Activated gamma-delta T cell treated with anti-CD3 and anti-CD28 coated beads, Interleukin-2, amount 50 U/mL, for 16 hours (primary cell): Measurements from ENCODE around the gene RPGRIP1.
A peak's percentile ranks its signal among the peaks of the same experiment; 100 is the strongest.
"Not testable (repeated sequence)": the region's sequence is repeated elsewhere in the genome, so short reads cannot be mapped to it uniquely, and the experiment has no call there.

Experiments
- DNase-seq: peaks from one replicate; pipeline ENCODE4 v3.0.0-alpha.2; 2020; ENCODE audit warnings: low read depth

The RPGRIP1 gene

DNA sequence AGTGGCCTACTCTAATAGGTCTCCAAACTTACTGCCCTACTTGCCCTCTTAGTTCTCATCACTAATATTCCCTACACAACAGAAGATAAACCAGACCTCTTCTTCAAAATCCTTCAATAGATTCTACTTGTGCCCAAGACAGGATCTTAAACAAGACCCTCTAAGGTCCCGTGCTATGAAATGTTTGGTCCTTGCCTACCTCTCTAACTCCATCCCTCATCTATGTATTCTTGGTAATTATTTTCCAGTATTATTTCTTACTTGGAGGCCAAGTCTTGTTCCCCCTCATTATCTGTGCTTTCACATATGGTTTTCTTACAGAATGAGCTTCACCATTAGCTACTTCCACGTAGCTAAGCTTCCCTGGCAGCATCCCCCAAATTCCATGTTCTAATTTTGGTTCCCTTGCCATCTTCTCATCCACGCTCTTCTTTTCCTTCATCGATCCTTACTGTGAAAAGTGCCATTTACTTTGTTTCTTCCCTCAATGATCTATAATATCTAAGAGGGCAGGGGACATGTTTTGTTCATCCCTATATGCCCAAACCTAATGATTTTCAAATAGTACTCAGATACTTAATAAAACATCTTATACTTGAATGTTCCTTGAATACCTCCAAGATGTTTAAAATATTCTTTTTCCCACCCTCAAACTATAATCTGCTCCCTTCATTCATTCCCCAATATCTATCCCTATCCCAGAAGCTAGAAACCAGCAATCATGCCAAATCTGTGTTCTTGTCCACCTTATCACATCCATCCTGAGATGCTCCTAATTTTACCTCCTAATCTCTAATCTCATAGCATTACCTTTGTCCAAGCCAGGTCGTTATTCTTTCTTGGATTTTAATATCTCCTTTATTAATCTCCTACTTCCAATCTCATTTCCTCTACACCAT, 20.7 kb upstream of the RPGRIP1 start:
- no peak for DNase-seq

DNA sequence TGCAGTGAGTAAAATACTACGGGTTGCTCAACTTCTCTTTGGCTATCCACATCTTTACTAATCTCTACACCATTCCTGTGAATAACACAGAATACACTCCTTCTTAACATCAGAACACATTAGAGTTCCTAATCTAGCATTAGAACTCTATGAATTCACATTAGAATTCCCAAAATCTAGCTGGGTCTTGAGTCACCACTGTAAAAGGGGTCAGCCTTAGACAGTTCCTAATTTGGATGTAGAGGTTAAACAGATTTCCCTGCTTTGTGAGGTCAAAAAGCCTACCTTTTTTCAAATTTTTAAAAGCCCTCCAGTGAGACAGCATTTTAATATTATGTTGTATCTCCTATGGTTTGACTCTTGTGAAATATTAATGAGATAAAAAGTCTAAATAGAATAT, 18.1 kb upstream of the RPGRIP1 start:
- no peak for DNase-seq

DNA sequence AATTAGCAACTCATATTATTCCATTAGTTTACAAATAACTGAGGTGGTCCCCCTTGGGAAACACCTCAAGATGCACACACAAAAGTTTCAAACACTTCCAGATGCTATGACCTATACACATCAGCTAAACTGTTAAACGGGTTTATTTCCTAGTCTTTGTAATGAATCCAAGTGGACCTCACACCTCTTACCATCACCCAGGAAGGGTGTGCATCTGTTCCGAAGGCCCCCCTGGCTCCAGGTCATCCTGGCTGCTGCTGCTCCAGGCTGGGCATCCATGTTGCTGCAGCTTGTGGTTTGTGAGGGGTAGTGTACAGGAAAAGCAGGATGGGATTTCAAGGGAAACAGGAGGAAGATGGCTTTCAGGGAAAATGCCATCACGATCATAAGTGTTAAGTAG, 17.5 kb upstream of the RPGRIP1 start:
- DNase-seq = no peak

DNA sequence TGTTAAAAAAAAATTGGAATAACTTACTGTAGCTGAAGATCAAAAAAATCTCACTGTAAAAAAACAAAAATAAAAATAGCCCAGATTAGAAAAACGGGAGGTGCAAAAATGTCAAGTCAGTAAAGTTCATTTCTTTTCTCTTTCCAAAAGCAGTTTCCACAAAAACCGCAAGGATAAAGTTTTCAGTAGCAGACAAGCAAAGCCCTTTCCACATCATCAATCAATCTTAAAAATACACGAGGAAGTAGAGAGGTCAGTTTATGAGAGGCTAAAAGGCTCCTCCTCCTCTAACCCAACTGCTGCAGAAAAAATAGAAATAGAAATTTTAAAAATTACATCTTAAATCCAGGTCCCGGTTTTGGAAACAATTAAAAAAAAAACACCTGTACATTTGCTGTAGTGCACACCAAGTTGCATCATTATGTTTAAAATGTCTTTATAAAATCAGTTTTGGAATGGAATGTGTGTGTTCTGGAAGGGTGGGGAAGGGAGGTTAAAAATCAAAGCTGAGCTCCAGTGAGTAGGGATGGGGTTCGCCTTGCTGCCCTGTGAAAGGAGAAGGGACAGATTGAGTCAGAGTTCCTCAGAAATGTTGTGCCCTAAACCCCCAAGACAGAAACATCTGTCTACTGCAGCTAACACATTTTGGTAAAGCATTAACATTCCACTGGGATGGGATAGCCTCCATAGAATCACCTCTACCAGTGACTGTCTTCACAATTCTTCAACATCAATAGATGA, 16.4 kb upstream of the RPGRIP1 start:
- no peak for DNase-seq

DNA sequence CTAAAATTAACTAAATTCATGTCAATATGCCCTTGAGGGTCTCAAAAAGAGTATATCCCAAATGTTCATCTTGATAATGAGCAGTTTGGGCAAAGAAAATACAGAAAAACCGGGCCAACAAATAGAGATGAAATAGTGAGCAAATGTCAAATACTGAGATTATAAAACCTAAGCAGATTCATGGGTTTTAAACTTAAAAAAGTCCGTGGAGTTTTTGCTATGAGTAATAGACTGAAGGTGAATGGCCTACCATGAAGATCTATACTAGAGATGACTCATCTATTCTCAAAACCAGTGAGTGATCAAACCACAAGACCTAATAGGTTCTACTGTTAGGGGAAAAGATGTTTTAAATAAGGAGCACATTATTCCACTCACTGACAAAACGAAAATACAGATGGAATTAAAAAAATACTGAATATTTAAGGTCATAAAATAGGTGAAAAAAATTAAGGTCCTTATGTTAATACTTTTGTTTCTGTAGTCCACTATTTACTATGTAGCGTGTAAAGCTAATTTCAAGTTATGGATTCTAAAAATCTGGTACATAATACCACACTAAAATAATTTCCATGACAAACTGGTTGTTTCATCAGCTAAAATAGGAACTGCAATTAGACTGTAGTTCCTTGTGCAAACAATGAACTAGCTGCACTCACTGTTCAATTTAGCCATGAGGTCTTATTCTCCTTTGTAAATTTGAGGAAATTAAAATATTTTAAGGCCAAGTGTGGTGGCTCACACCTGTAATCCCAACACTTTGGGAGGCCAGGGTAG, 15.7 kb upstream of the RPGRIP1 start:
- no peak for DNase-seq

DNA sequence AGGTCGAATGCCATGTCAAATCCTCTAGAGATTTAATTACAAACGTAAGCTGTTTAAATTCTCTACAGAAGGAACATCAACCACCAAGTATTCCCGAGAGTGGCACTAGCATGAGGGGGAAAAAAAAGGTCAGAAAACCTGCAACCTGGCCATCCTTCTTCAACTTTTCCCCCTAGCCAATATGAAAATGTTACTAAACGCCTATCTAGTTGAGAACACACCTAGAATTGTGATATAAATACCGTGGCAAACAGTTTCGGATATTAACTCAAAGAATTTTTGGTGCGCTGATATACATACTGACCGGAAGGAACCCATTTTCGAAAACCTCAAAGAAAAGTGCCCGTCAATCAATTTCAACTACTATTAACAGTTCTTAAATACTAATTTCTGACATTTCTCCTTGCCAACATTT, 12.4 kb upstream of the RPGRIP1 start:
- DNase-seq = no peak

DNA sequence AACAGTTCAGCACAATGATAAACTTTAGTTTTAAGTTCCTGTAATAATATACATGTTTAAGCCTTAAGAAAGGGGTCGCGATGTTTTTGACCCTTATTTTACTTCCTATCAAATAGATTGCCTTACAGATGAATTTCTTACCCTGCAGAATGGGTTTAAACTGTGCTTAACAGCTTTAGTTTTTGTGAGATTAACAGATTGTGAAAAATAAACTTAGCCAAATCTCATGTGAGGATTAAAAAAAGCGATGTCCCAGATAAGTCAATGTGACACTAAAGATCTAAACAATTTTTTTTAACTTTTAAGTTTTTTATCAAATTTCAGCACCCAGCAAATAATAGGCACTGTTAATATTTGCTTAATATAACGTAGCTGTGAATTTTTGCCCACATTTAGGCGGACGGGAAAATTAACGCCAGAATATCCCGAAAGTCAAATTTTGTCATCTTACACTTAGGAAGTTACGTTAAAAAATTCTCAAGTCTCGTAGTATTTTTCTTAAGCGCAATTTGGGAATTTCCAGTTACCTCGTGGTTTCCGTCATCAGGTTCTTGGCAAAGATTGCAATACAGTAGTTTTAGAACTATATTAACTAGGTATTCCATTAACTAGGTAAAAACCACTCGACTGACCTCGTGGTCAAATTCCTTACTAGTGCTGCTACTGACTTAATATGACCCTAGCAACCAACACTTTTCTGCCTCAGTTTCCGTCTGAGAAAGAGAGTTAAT, 11.8 kb upstream of the RPGRIP1 start:
- no peak for DNase-seq

DNA sequence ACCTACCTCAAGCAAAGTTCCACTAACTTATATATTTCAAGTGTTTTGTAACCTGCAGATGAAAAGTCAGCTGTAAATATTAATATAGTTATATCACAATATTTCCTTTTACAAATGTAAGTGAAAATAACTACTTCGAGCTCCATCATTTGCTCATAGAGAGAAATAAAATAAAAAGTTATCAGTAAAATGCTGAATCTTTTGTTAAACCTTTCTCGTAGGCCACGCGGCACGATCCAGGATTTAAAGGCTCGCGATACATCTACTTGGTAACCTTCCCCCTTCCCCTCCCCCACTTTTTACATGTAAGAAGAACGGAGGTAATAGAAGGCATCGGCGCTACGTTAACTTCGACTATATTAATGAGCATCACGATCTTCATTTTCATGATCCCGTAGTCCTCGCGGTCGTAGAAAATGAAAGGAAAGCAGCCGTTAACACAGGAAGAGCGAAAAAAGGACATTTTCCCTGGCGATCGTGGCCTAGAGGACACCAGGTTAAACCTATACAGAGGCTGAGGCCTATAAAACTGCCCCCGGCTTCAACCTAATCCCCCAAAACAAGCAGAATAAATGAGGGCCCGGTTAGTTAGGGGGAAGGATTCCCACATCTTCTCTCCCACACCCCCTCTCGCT, 11.1 kb upstream of the RPGRIP1 start:
- no peak for DNase-seq

DNA sequence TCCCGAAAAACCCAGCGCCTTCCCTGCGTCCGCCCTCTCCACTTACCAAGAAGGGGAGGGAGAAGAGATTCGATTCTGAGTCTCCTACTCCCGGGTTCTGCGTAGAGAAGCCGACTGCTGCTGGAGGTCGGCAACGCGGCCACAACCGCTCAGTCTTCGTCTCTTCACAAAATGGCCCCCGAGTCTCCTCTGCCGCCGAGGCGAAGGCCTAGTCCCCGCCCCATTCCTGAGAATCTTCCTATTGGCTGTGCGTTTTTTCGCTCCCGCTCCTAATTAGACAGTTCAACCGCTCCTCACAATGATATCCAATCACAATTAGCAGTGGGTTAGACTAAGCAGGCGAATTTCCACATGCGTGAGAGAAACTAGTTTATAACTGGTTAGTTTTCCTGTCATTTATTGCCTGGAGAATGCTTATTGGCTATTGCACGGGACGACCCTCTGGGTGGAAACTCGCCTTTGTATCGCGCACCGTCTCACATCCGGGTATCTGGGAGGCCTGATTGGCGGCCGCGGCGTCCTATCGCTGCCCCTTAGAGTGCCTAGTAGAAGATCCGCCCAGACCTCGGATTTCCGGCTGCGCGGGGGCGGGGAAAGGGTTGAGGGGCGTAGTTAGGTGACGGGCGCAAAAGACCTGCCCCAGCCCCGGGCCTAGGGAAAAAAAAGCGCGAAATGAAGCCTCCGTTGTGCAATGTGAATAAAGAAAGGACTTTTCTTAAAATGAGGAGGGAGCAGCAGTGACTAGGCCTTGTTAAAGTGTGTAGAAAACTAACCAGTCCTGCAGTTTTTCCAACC, 10.4 kb upstream of the RPGRIP1 start, which contains the start of gene HNRNPC:
HNRNPC (minus strand) TSS at position 191 of the 795 bp plus-strand sequence. CDS start 35,249 bp downstream, outside the sequence.
- DNase-seq = peak; percentile 100

DNA sequence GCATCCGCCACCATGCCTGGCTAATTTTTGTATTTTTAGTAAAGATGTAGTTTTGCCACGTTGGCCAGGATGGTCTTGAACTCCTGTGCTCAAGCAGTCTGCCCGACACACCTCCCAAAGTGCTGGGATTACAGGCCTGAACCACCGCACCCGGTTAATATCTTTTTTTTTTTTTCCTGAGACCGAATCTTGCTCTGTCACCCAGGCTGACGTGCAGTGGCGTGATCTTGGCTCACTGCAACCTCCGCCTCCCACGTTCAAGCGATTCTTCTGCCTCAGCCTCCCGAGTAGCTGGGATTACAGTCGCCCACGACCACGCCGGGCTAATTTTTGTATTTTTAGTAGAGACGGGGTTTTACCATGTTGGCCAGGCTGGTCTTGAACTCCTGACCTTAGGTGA, 7.2 kb upstream of the RPGRIP1 start:
- not testable (repeated sequence) for DNase-seq

DNA sequence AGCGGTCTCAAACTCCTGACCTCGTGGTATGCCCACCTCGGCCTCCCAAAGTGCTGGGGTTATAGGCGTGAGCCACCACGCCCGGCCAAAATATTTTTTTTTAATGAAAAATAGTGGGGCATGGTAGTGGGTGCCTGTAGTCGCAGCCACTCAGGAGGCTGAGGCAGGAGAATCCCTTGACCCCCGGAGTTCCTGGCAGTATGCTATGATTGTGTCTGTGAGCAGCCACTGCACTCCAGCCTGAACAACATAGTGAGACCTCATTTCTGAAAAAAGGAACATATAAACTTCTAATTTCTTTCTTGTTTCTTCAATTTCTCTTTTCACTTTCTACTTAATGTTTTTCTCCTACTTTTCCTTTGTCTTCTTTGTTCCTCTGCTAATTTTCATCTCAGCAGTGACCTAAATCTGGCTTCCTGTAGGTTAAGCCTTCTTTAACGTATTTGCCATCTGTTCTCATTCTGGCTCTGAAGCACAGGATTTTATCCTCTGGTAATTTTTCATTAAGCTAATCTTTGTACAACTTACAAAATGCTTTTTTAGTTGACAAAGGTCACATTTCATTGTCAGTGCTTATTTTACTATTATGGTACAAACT, 4.5 kb upstream of the RPGRIP1 start:
- DNase-seq = no peak

DNA sequence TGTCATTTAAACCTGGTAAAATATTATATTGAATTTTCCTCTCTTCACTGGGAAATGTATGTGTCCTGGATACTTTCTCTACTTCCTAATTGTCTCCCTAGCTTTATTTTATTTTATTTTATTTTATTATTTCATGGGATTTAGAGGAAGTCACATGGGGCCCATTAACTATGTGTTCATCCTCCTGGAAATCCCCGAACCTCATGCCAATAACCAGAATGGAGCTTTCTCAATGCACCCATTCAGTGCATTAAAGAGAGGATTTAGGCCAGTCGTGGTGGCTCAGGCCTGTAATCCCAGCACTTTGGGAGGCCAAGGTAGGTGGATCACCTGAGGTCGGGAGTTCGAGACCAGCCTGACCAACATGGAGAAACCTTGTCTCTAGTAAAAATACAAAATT, 1.3 kb upstream of the RPGRIP1 start:
- DNase-seq = no peak

DNA sequence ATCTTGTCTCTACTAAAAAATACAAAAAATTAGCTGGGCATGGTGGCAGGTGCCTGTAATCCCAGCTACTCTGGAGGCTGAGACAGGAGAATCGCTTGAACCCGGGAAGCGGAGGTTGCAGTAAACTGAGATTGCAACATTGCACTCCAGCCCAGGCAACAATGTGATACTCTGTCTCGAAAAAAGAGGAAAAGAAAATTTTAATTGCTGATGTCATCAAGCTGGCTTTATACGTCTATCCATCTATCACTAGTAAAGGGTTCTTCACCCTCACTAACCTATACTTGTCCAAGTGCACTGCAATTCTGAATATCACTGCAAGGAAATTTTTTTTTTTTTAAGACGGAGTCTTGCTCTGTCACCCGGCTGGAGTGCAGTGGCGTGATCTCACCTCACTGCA, 2.0 kb downstream of the RPGRIP1 start:
- not testable (repeated sequence) for DNase-seq

DNA sequence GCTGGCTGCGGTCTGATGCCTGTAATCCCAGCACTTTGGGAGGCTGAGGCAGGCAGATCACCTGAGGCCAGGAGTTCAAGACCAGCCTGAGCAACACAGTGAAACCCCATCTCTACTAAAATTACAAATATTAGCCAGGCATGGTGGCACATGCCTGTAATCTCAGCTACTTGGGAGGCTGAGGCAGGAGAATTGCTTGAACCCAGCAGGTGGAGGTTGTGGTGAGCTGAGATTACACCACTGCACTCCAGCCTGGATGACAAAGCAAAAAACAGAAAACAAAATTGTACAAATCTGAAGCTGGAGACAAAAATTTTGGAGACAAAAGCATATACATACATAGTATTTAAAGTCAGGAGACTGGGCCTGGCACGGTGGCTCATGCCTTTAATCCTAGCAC, 6.6 kb downstream of the RPGRIP1 start:
- DNase-seq = not testable (repeated sequence)

DNA sequence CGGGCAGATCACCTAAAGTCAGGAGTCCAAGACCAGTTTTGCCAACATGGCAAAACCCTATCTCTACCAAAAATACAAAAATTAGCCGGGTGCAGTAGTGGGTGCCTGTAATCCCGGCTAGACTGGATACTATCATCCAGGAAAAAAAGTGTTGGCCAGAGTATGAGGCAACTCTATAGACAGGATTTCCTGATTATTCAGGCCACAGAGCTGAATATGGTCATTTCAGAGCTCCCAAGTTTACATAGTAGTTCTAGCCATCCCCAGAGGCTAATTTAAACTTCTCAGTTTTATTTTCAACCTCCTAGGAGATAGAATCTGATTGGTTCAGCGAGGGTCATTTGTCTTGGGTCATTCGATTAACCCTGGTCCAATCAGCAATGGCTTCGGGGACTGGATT, 7.3 kb downstream of the RPGRIP1 start:
- DNase-seq = no peak

DNA sequence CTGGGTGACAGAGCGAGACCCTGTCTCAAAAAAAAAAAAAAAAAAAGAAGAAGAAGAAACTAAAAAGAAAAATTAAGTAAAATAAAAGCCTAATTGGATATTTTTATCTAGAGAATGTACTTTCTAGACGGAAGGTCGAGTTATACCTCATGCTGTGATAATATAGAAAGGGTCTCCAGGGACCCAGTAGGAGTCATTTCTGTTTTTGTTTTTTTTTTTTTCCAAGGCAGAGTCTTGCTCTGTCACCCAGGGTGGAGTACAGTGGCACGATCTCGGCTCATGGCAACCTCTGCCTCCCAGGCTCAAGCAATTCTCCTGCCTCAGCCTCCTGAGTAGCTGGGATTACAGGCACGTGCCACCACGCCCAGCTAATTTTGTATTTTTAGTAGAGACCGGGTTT, 14.1 kb downstream of the RPGRIP1 start:
- DNase-seq = not testable (repeated sequence)

DNA sequence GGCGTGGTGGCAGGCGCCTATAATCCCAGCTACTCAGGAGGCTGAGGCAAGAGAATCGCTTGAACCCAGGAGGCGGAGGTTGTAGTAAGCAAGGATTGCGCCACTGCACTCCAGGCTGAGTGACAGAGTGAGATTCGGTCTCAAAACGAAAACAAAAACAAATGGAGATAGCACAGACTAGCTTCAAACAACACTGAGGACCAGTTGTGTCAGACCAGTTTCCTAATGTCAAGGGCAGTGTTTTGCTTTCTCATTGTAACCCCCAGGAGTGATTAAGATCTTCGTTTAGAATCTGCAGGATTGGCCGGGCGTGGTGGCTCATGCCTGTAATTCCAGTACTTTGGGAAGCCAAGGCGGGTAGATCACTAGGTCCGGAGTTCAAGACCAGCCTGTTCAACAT, 18.5 kb downstream of the RPGRIP1 start:
- DNase-seq = no peak

DNA sequence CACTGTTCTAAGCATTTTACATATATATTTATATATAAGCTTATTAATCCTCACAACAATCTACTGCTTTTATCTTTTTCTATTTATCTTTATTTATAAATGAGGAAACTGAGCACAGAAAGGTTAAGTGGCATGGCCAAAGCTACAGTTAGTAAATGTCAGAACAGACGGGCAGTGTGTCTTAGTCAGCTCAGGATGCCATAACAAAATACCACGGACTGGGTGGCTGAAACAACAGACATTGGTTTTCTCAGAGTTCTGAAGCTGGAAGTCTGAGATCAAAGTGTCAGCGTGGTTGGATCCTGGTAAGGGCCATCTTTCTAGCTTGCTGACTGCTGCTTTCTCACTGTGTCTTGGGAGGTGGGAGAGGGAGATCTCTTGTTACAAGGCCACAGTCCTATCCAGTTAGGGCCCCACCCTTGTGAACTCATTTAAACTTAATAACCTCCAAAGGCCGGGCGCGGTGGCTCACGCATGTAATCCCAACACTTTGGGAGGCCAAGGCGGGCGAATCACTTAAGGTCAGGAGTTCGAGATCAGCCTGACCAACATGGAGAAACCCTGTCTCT, 19.8 kb downstream of the RPGRIP1 start:
- no peak for DNase-seq

DNA sequence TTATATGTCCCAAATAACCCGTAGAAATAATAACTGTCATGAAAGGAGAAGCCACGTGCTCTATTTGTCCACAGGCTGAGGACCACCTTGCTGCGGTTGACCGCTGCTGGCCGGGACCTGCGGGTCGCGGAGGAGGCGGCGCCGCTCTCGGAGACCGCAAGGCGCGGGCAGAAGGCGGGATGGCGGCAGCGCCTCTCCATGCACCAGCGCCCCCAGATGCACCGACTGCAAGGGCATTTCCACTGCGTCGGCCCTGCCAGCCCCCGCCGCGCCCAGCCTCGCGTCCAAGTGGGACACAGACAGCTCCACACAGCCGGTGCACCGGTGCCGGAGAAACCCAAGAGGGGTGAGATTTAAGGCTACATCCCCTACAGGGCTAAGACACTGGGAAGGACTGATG, 21.0 kb downstream of the RPGRIP1 start:
- no peak for DNase-seq
